CD4-positive, alpha-beta T cell treated with Interleukin-17A for 1 hour (primary cell): ENCODE results near the gene C11orf71.

ENCODE experiments used
- DNase-seq: peaks from one replicate; pipeline ENCODE4 v3.0.0-alpha.2; 2020

Gene C11orf71

GRCh38 chr11:114353443-114353842, 46.9 kb downstream of the C11orf71 start:
- DNase-seq, result no peak

- DNase-seq, result no peak
Observed at GRCh38 chr11:114350022-114350421, 50.3 kb downstream of the C11orf71 start.
